Hepatocyte (in vitro differentiated cells): ENCODE measurements around the gene CHODL.

Source experiments
- EZH2 ChIP-seq: fragments of 200-600 bp; sonication (generic); IDR thresholded peaks from 2 replicates; pipeline ENCODE4 v1.6.1; 2016; ENCODE audit warnings: antibody characterized with exemption, mild to moderate bottlenecking, borderline replicate concordance
- EZH2phosphoT487 ChIP-seq: fragments of 200-600 bp; sonication (generic); IDR thresholded peaks from one replicate; pipeline ENCODE4 v1.6.1; 2018; ENCODE audit warnings: antibody characterized with exemption, mild to moderate bottlenecking, low read depth, moderate library complexity; ENCODE audit not compliant: unreplicated experiment, severe bottlenecking
- TF ChIP-seq, protein P1 (sequence below): fragments of 200-600 bp; sonication (generic); IDR thresholded peaks from 2 replicates; pipeline ENCODE4 v1.5.1; 2016; ENCODE audit warnings: antibody characterized with exemption, mild to moderate bottlenecking; ENCODE audit not compliant: poor library complexity

DNA sequence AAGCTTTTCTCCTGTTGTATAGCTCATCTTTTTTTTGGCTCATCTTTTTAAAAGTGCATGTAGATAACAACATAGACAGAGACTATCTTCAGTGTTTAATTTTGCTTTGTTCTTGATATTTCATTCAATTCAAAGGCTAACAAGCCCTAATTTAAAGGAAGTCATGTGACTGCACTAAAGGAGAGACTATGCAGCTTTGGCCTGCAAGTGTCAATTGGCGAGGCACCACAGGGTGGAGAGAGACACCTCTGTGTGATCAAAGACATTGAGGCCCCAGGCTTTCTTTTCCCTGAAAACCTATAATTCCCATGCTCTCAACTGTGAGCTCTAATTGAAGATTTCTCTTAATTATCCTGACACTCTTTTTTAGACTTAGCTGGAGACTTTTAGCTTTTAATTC lies 53.6 kb downstream of the CHODL start:
- TF ChIP-seq, protein P1, sequence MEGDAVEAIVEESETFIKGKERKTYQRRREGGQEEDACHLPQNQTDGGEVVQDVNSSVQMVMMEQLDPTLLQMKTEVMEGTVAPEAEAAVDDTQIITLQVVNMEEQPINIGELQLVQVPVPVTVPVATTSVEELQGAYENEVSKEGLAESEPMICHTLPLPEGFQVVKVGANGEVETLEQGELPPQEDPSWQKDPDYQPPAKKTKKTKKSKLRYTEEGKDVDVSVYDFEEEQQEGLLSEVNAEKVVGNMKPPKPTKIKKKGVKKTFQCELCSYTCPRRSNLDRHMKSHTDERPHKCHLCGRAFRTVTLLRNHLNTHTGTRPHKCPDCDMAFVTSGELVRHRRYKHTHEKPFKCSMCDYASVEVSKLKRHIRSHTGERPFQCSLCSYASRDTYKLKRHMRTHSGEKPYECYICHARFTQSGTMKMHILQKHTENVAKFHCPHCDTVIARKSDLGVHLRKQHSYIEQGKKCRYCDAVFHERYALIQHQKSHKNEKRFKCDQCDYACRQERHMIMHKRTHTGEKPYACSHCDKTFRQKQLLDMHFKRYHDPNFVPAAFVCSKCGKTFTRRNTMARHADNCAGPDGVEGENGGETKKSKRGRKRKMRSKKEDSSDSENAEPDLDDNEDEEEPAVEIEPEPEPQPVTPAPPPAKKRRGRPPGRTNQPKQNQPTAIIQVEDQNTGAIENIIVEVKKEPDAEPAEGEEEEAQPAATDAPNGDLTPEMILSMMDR, result no peak
- TF ChIP-seq EZH2phosphoT487, result no peak
- no peak for TF ChIP-seq EZH2
